Astrocyte (in vitro differentiated cells and primary cell): Measurements from ENCODE around the gene ZBTB45.
"Not testable (repeated sequence)": the region's sequence is repeated elsewhere in the genome, so short reads cannot be mapped to it uniquely, and the experiment has no call there.

Experiments used
- EZH2 ChIP-seq: IDR thresholded peaks from 2 replicates; pipeline ENCODE4 v1.6.1; 2012; ENCODE audit warnings: mild to moderate bottlenecking, low read length, inconsistent platforms; ENCODE audit not compliant: insufficient read depth
- TF ChIP-seq, protein P1 (sequence below): IDR thresholded peaks from 2 replicates; pipeline ENCODE4 v1.5.1; 2011; ENCODE audit warnings: low read depth, mild to moderate bottlenecking, inconsistent platforms, low read length, moderate library complexity; ENCODE audit not compliant: insufficient read depth

GRCh38 chr19:58542641-58543372, 23.2 kb upstream of the ZBTB45 start:
- TF ChIP-seq, protein P1, sequence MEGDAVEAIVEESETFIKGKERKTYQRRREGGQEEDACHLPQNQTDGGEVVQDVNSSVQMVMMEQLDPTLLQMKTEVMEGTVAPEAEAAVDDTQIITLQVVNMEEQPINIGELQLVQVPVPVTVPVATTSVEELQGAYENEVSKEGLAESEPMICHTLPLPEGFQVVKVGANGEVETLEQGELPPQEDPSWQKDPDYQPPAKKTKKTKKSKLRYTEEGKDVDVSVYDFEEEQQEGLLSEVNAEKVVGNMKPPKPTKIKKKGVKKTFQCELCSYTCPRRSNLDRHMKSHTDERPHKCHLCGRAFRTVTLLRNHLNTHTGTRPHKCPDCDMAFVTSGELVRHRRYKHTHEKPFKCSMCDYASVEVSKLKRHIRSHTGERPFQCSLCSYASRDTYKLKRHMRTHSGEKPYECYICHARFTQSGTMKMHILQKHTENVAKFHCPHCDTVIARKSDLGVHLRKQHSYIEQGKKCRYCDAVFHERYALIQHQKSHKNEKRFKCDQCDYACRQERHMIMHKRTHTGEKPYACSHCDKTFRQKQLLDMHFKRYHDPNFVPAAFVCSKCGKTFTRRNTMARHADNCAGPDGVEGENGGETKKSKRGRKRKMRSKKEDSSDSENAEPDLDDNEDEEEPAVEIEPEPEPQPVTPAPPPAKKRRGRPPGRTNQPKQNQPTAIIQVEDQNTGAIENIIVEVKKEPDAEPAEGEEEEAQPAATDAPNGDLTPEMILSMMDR = not testable (repeated sequence)
- TF ChIP-seq EZH2 = not testable (repeated sequence)
